GM18907 (cell line): ENCODE data around the gene PGS1.
"Not testable (repeated sequence)": the region's sequence is repeated elsewhere in the genome, so short reads cannot be mapped to it uniquely, and the experiment has no call there.

ENCODE experiments used
- ATAC-seq: cut with Tn5 transposase; IDR thresholded peaks from one replicate; pipeline ENCODE4 v1.9.1; 2021; ENCODE audit warnings: mild to moderate bottlenecking, moderate library complexity; ENCODE audit not compliant: unreplicated experiment

Gene PGS1

GRCh38 chr17:78378225-78379130 lies at the start of gene PGS1:
Gene PGS1, plus strand, starts transcription at chr17:78378649. Its CDS starts 17 bp downstream, at chr17:78378666.
- ATAC-seq = peak; percentile 62

GRCh38 chr17:78329263-78330059 lies 49.0 kb upstream of the PGS1 start:
- ATAC-seq = no peak

- ATAC-seq = no peak
These were observed 47.8 kb upstream of the PGS1 start for GRCh38 chr17:78330570-78331224.

GRCh38 chr17:78331355-78331754 lies 47.1 kb upstream of the PGS1 start:
- ATAC-seq = not testable (repeated sequence)

- no peak for ATAC-seq
These were observed 45.5 kb upstream of the PGS1 start for GRCh38 chr17:78332991-78333390.

GRCh38 chr17:78335209-78335608 lies 43.2 kb upstream of the PGS1 start:
- no peak for ATAC-seq

GRCh38 chr17:78337244-78338109 lies 41.0 kb upstream of the PGS1 start:
- peak; percentile 55 for ATAC-seq

- no peak for ATAC-seq
These were observed 39.8 kb upstream of the PGS1 start for GRCh38 chr17:78338486-78339259.

GRCh38 chr17:78340183-78340955 lies 38.1 kb upstream of the PGS1 start:
- no peak for ATAC-seq

- no peak for ATAC-seq
These were observed 36.6 kb upstream of the PGS1 start for GRCh38 chr17:78341559-78342448.

GRCh38 chr17:78342449-78343186 lies 35.8 kb upstream of the PGS1 start:
- ATAC-seq = no peak

- peak; percentile 6 for ATAC-seq
These were observed 35.3 kb upstream of the PGS1 start for GRCh38 chr17:78343187-78343542.

GRCh38 chr17:78343543-78344201 lies 34.8 kb upstream of the PGS1 start:
- peak; percentile 55 for ATAC-seq

- ATAC-seq = no peak
These were observed 33.8 kb upstream of the PGS1 start for GRCh38 chr17:78344666-78345065.

- ATAC-seq = no peak
These were observed 33.3 kb upstream of the PGS1 start for GRCh38 chr17:78345172-78345571.

- no peak for ATAC-seq
These were observed 32.5 kb upstream of the PGS1 start for GRCh38 chr17:78345791-78346494.
